Fibroblast of skin of left quadriceps (primary cell): ENCODE results near the gene EHF.
A peak's percentile ranks its signal among the peaks of the same experiment; 100 is the strongest.

Experiments
- DNase-seq, 2 experiments: peaks; one replicate each; pipeline ENCODE4 v3.0.0-alpha.2; 2013; ENCODE audit warnings: low read depth in 2 of 2

The EHF gene

GRCh38 chr11:34644669-34645406 lies 23.9 kb downstream of the EHF start:
- DNase-seq = peak; percentile 30 to 42

GRCh38 chr11:34646431-34646830 lies 25.5 kb downstream of the EHF start:
- DNase-seq = no peak

GRCh38 chr11:34647131-34647530 lies 26.2 kb downstream of the EHF start:
- DNase-seq = peak in 1 of 2 experiments; percentile 21

GRCh38 chr11:34647532-34647931 lies 26.6 kb downstream of the EHF start:
- DNase-seq = no peak

GRCh38 chr11:34648036-34648435 lies 27.1 kb downstream of the EHF start:
- no peak for DNase-seq

- no peak for DNase-seq
Measured at GRCh38 chr11:34649597-34649996, 28.7 kb downstream of the EHF start.

GRCh38 chr11:34650528-34650927 lies 29.6 kb downstream of the EHF start:
- DNase-seq = no peak

GRCh38 chr11:34651551-34651950 lies 30.7 kb downstream of the EHF start:
- DNase-seq = no peak

GRCh38 chr11:34652191-34652973 lies 31.5 kb downstream of the EHF start:
- DNase-seq = no peak

GRCh38 chr11:34653031-34653430 lies 32.1 kb downstream of the EHF start:
- DNase-seq = no peak

- peak; percentile 42 to 48 for DNase-seq
Measured at GRCh38 chr11:34653851-34654482, 33.1 kb downstream of the EHF start.

GRCh38 chr11:34654483-34655334 lies 33.8 kb downstream of the EHF start:
- peak in 1 of 2 experiments; percentile 29 for DNase-seq

GRCh38 chr11:34655335-34656008 lies 34.6 kb downstream of the EHF start:
- peak; percentile 21 to 26 for DNase-seq

GRCh38 chr11:34656062-34656720 lies 35.3 kb downstream of the EHF start:
- no peak for DNase-seq

GRCh38 chr11:34658071-34659015 lies 37.5 kb downstream of the EHF start:
- no peak for DNase-seq

- DNase-seq = no peak
Measured at GRCh38 chr11:34659096-34659733, 38.3 kb downstream of the EHF start.

- DNase-seq = no peak
Measured at GRCh38 chr11:34665077-34665835, 44.4 kb downstream of the EHF start.
